Spleen (tissue), 7 donors: Measurements from ENCODE around the gene TRIM66.

Experiments used
- CTCF ChIP-seq, 11 experiments: fragments of 200-600 bp in 7 of 11; fragments of 450-650 bp in 4 of 11; sonication (generic) in 4 of 11; IDR thresholded peaks in 8 of 11; conservative IDR thresholded peaks in 3 of 11; 1 replicate in 7 of 11; 2 replicates in 4 of 11; pipeline versions ENCODE4 v1.4.0 to v1.8.0; 2016 to 2021; ENCODE audit warnings: antibody characterized with exemption in 11 of 11, inconsistent platforms in 4 of 11, mild to moderate bottlenecking in 1 of 11
- POLR2A ChIP-seq, 3 donors: fragments of 450-650 bp; IDR thresholded peaks; one replicate each; pipeline ENCODE4 v1.5.1; 2017; ENCODE audit warnings: antibody characterized with exemption in 3 of 3, mild to moderate bottlenecking in 1 of 3
- donor health status: DM: no; HTN: no; CAD: no; lungs with moderate emphysema.
- donor health status: DM: no; HTN: no; CAD: no.
- donor health status: DM: no; HTN: no; CAD: no.

GRCh38 chr11:8701891-8702597 lies 19.6 kb upstream of the TRIM66 start:
- TF ChIP-seq CTCF (IDR thresholded peaks at IDR 0.05 in 8 of 11, conservative IDR thresholded peaks at IDR 0.05 in 3 of 11): no peak
- no peak for TF ChIP-seq POLR2A (IDR thresholded peaks at IDR 0.05)
